Neural cell (in vitro differentiated cells): ENCODE measurements around the gene C3orf33. TPM values are rescaled to one million over a fixed set of nuclear protein-coding genes. Genes with fewer than 3 reads are reported as not detected.
A peak's percentile ranks its signal among the peaks of the same experiment; 100 is the strongest.

Source experiments
- H2AFZ ChIP-seq: fragments of 200-600, 300-800 bp; sonication (generic), shearing (Covaris generic); 2 replicates; pipeline ENCODE4 v1.6.0; 2014; ENCODE audit warnings: low read depth, mild to moderate bottlenecking, antibody characterized with exemption, low read length, moderate library complexity
- H3F3A ChIP-seq: fragments of 200-600 bp; shearing (Covaris generic); 2 replicates; pipeline ENCODE4 v1.6.1; 2016; ENCODE audit warnings: mild to moderate bottlenecking, moderate library complexity, mixed read lengths, antibody characterized with exemption, low read length; ENCODE audit not compliant: insufficient read depth, poor library complexity, severe bottlenecking
- H3K27ac ChIP-seq: fragments of 200-600, 300-800 bp; sonication (generic), shearing (Covaris generic); 2 replicates; pipeline ENCODE4 v1.5.1; 2014; ENCODE audit warnings: mild to moderate bottlenecking, low read length, moderate library complexity
- H3K27me3 ChIP-seq: fragments of 300-800, 200-600 bp; sonication (generic), shearing (Covaris generic); 2 replicates; pipeline ENCODE4 v1.6.0; 2014; ENCODE audit warnings: mild to moderate bottlenecking, low read depth, low read length, moderate library complexity; ENCODE audit not compliant: insufficient read depth
- H3K36me3 ChIP-seq: fragments of 300-800, 200-600 bp; sonication (generic), shearing (Covaris generic); 2 replicates; pipeline ENCODE4 v1.5.1; 2014; ENCODE audit warnings: mild to moderate bottlenecking, antibody characterized with exemption, low read length, moderate library complexity; ENCODE audit not compliant: insufficient read depth
- H3K4me2 ChIP-seq: fragments of 300-800, 200-600 bp; sonication (generic), shearing (Covaris generic); 2 replicates; pipeline ENCODE4 v1.6.0; 2014; ENCODE audit warnings: mild to moderate bottlenecking, low read length
- H3K4me3 ChIP-seq: fragments of 300-800, 200-600 bp; sonication (generic), shearing (Covaris generic); 2 replicates; pipeline ENCODE4 v1.5.1; 2014; ENCODE audit warnings: mild to moderate bottlenecking, low read length, moderate library complexity
- H3K79me2 ChIP-seq: fragments of 200-600 bp; shearing (Covaris generic); replicated peaks from 2 replicates; pipeline ENCODE4 v1.6.0; 2014; ENCODE audit warnings: mild to moderate bottlenecking, low read length, moderate library complexity; ENCODE audit not compliant: insufficient read depth
- H3K9ac ChIP-seq: fragments of 300-800, 200-600 bp; sonication (generic), shearing (Covaris generic); 2 replicates; pipeline ENCODE4 v1.6.1; 2016; ENCODE audit warnings: mild to moderate bottlenecking, low read length, mixed read lengths
- H3K9me2 ChIP-seq: fragments of 200-600 bp; shearing (Covaris generic); 2 replicates; pipeline ENCODE4 v1.6.1; 2016; ENCODE audit warnings: mild to moderate bottlenecking, low read length, mixed read lengths; ENCODE audit not compliant: insufficient read depth
- H3K9me3 ChIP-seq: fragments of 200-600, 300-800 bp; sonication (generic), shearing (Covaris generic); 2 replicates; pipeline ENCODE4 v1.6.1; 2016; ENCODE audit warnings: mild to moderate bottlenecking, mixed run types, low read length, moderate library complexity, mixed read lengths
- H4K20me1 ChIP-seq: fragments of 200-600 bp; shearing (Covaris generic); 2 replicates; pipeline ENCODE4 v1.6.1; 2016; ENCODE audit warnings: mild to moderate bottlenecking, mixed run types; ENCODE audit not compliant: insufficient read depth
- EP300 ChIP-seq: fragments of 450-650 bp; conservative IDR thresholded peaks from 2 replicates; pipeline ENCODE4 v1.6.1; 2014; ENCODE audit warnings: antibody characterized with exemption, mild to moderate bottlenecking, moderate library complexity; ENCODE audit not compliant: poor library complexity, severe bottlenecking
- EZH2 ChIP-seq: fragments of 200-600, 300-800 bp; shearing (Covaris generic), sonication (generic); IDR thresholded peaks from 2 replicates; pipeline ENCODE4 v1.6.1; 2014; ENCODE audit warnings: antibody characterized with exemption, low read length, borderline replicate concordance, mild to moderate bottlenecking; ENCODE audit not compliant: insufficient read depth, poor library complexity, severe bottlenecking
- MXI1 ChIP-seq: fragments of 450-650 bp; conservative IDR thresholded peaks from 2 replicates; pipeline ENCODE4 v1.6.1; 2014; ENCODE audit warnings: antibody characterized with exemption, mild to moderate bottlenecking; ENCODE audit not compliant: poor library complexity, severe bottlenecking
- POLR2AphosphoS5 ChIP-seq: IDR thresholded peaks from 2 replicates; pipeline ENCODE4 v1.6.1; 2012
- RAD21 ChIP-seq: fragments of 450-650 bp; conservative IDR thresholded peaks from 2 replicates; pipeline ENCODE4 v1.6.1; 2014; ENCODE audit warnings: antibody characterized with exemption, mild to moderate bottlenecking, moderate library complexity
- REST ChIP-seq: IDR thresholded peaks from 2 replicates; pipeline ENCODE4 v1.6.1; 2012; ENCODE audit warnings: borderline replicate concordance
- SMC3 ChIP-seq: fragments of 450-650 bp; conservative IDR thresholded peaks from 2 replicates; pipeline ENCODE4 v1.6.1; 2014; ENCODE audit warnings: antibody characterized with exemption, mild to moderate bottlenecking, moderate library complexity; ENCODE audit not compliant: poor library complexity
- TAF1 ChIP-seq: IDR thresholded peaks from 2 replicates; pipeline ENCODE4 v1.6.1; 2012; ENCODE audit warnings: low read depth
- polyA plus RNA-seq: library from polyadenylated mRNA; depleted of rRNA; stranded (reverse); fragments of >200 nt; gene quantifications from 2 replicates; pipeline ENCODE4 v1.2.3, GENCODE V29; 2014
- TF ChIP-seq, protein P1 (sequence below): fragments of 450-650 bp; IDR thresholded peaks from 2 replicates; pipeline ENCODE4 v1.5.1; 2014; ENCODE audit warnings: antibody characterized with exemption, mild to moderate bottlenecking, moderate library complexity; ENCODE audit not compliant: poor library complexity, severe bottlenecking

C3orf33 gene
- polyA plus RNA-seq, 1 donor from 2014 or later, result 9.8 TPM

DNA sequence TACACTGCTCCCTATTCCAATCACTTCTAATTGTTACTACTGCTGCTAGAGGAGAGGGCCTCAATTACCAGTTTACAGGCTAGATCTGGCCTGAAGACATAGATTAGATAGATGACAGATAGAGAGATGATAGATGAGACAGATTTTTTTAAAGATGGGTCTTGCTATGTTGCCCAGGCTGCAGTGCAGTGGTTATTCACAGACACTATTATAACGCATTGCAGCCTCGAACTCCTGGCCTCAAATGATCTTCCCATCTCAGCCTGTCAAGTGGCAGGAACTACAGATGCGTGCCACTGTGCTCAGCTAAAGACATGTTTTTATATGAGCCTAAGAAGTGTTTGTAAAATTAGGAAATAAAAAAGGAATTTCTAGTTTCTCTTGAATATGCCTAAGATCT is 41.9 kb upstream of the C3orf33 start:
- Histone ChIP-seq H3K36me3 (no peaks in the 10 kb centered on the region), H3F3A (no peaks in the 10 kb centered on the region), H3K9ac (no peak overlapping the region), H4K20me1 (no peaks in the 10 kb centered on the region), H3K9me2 (no peaks in the 10 kb centered on the region), H3K27ac (no peak overlapping the region), H3K4me2 (no peak overlapping the region), H3K4me3 (no peak overlapping the region), H3K9me3 (no peaks in the 10 kb centered on the region), H3K79me2 (peaks cover 30% of the 10 kb centered on the region), H3K27me3 (no peaks in the 10 kb centered on the region), H2AFZ (no peak overlapping the region)
- TF ChIP-seq, protein P1, sequence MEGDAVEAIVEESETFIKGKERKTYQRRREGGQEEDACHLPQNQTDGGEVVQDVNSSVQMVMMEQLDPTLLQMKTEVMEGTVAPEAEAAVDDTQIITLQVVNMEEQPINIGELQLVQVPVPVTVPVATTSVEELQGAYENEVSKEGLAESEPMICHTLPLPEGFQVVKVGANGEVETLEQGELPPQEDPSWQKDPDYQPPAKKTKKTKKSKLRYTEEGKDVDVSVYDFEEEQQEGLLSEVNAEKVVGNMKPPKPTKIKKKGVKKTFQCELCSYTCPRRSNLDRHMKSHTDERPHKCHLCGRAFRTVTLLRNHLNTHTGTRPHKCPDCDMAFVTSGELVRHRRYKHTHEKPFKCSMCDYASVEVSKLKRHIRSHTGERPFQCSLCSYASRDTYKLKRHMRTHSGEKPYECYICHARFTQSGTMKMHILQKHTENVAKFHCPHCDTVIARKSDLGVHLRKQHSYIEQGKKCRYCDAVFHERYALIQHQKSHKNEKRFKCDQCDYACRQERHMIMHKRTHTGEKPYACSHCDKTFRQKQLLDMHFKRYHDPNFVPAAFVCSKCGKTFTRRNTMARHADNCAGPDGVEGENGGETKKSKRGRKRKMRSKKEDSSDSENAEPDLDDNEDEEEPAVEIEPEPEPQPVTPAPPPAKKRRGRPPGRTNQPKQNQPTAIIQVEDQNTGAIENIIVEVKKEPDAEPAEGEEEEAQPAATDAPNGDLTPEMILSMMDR, result no peak
- TF ChIP-seq SMC3 (no peak), REST (no peak), TAF1 (no peak), RAD21 (no peak), EZH2 (no peak), POLR2AphosphoS5 (no peak), MXI1 (no peak), EP300 (no peak)

DNA sequence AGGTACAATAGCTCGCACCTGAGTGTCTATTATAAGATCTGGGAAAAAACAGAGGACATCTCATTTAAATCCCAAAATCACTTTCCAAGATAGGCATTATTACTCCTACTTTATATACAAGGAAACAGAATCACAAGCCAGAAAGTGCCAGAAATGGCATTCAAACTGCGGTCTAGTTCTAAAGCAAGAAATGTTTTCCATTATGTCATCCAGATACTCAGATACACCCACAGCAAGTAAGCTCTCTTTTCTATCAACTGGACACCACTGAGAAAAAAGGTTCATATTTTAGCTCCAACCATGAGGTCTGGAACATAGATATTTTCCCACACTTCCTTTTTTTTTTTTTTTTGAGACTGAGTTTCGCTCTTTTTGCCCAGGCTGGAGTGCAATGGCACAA is 40.0 kb upstream of the C3orf33 start:
- Histone ChIP-seq H4K20me1 (no peaks in the 10 kb centered on the region), H3K9me3 (no peaks in the 10 kb centered on the region), H2AFZ (no peak overlapping the region), H3K4me3 (peak overlapping the region; percentile 29), H3K4me2 (no peak overlapping the region), H3K9me2 (no peaks in the 10 kb centered on the region), H3K79me2 (peaks cover 11% of the 10 kb centered on the region), H3K9ac (no peak overlapping the region), H3F3A (no peaks in the 10 kb centered on the region), H3K27ac (no peak overlapping the region), H3K27me3 (no peaks in the 10 kb centered on the region), H3K36me3 (no peaks in the 10 kb centered on the region)
- TF ChIP-seq MXI1 (no peak), REST (no peak), RAD21 (no peak), EZH2 (no peak), TAF1 (no peak), EP300 (no peak), SMC3 (no peak), POLR2AphosphoS5 (no peak)
- TF ChIP-seq, protein P1, result no peak
